ENCODE measurements around the gene RNF157. TPM values are rescaled to one million over a fixed set of nuclear protein-coding genes. Genes with fewer than 3 reads are reported as not detected.

The RNF157 gene
- total and polyA plus RNA-seq, 8 donors, result 0.79 to 11.1 (median 8.2) TPM

DNA sequence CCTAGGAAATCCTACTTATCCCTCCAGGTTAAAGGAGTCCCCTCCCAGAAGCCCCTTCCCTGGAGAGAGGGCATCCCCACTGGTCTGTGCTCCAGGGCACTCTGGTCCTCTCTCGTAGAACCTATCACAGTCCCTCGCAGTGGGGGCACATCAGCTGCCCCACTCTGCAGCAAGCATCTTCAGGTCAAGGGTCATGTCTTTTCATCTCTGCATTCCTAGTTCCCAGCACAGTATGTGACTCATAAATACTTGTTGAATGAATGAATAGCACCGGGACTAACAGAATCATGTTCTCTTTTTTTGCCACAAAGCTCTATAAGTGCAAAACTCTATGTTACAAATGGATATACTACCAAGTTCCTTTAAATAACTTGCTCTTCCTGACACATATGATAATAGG lies 36.0 kb downstream of the RNF157 start:
- DNase-seq (no peak), ATAC-seq (no peak)
- H3K4me3 ChIP-seq, result no peak overlapping the region
- peaks cover 0 to 12% of the 10 kb centered on the region in 2 donors for H3K4me1 ChIP-seq
- no peak overlapping the region for H3K27ac ChIP-seq
- intact Hi-C loops (cut with DNase I), result no loop called here
- TF ChIP-seq, protein P1, sequence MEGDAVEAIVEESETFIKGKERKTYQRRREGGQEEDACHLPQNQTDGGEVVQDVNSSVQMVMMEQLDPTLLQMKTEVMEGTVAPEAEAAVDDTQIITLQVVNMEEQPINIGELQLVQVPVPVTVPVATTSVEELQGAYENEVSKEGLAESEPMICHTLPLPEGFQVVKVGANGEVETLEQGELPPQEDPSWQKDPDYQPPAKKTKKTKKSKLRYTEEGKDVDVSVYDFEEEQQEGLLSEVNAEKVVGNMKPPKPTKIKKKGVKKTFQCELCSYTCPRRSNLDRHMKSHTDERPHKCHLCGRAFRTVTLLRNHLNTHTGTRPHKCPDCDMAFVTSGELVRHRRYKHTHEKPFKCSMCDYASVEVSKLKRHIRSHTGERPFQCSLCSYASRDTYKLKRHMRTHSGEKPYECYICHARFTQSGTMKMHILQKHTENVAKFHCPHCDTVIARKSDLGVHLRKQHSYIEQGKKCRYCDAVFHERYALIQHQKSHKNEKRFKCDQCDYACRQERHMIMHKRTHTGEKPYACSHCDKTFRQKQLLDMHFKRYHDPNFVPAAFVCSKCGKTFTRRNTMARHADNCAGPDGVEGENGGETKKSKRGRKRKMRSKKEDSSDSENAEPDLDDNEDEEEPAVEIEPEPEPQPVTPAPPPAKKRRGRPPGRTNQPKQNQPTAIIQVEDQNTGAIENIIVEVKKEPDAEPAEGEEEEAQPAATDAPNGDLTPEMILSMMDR (IDR thresholded peaks at IDR 0.05), result no peak
- H3K36me3 ChIP-seq, result no peaks in the 10 kb centered on the region
- H3K27me3 ChIP-seq, result no peaks in the 10 kb centered on the region
- H3K9me3 ChIP-seq, result no peaks in the 10 kb centered on the region

DNA sequence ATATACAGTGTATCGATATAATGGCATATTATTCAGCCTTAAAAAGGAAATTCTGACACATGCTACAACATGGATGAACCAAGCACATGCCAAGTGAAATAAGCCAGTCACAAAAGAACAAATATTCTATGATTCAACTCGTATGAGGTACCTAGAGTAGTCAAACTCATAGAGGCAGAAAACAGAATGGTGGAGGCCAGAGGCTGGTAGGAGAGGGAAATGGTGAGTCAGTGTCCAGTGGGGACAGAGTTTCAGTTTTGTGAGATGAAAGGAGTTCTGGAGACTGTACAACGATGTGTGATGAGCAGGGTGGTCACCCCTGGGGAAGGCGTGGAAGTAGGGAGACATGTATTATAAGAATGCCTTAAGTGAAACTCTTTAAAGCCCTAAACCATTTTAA lies 39.9 kb downstream of the RNF157 start:
- DNase-seq (no peak), ATAC-seq (no peak)
- H3K36me3 ChIP-seq, result no peaks in the 10 kb centered on the region
- H3K27me3 ChIP-seq, result no peaks in the 10 kb centered on the region
- H3K4me1 ChIP-seq, result peaks cover 0 to 12% of the 10 kb centered on the region in 2 donors
- no peak overlapping the region for H3K4me3 ChIP-seq
- no peak overlapping the region for H3K27ac ChIP-seq
- no peaks in the 10 kb centered on the region for H3K9me3 ChIP-seq
- intact Hi-C loops (cut with DNase I), result no loop called here
- TF ChIP-seq, protein P1 (IDR thresholded peaks at IDR 0.05), result no peak

GRCh38 chr17:76199469-76199868 lies 40.8 kb downstream of the RNF157 start:
- Histone ChIP-seq H3K4me1 (peaks cover 0 to 4% of the 10 kb centered on the region in 2 donors), H3K36me3 (no peaks in the 10 kb centered on the region), H3K27me3 (no peaks in the 10 kb centered on the region), H3K27ac (no peak overlapping the region), H3K4me3 (no peak overlapping the region), H3K9me3 (no peaks in the 10 kb centered on the region)
- TF ChIP-seq, protein P1 (IDR thresholded peaks at IDR 0.05), result no peak
- ATAC-seq, result no peak
- intact Hi-C loops (cut with DNase I), result no loop called here
- no peak for DNase-seq

DNA sequence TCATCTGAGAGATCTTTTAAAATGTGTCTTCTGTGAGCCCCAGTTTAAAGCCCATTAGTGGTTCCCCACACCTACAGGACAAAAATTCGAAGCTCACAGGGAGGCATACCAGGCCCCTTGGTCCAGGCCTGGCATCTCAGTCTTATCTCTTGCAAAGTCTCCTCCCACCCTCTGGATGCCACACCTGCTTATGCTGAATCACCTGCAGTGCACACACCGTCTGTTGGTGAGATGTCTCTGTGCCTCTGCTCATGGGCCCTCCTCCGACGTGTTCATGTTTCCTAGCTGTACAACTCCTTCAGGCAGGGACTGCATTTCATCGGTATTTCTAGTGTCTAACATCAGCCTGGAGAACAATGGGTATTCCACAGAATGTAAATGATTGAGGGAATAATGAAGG lies 41.6 kb downstream of the RNF157 start:
- intact Hi-C loops (cut with DNase I), result no loop called here
- ATAC-seq, result no peak
- Histone ChIP-seq H3K36me3 (no peaks in the 10 kb centered on the region), H3K27ac (no peak overlapping the region), H3K4me1 (peaks cover 0 to 4% of the 10 kb centered on the region in 2 donors), H3K9me3 (no peaks in the 10 kb centered on the region), H3K27me3 (no peaks in the 10 kb centered on the region), H3K4me3 (no peak overlapping the region)
- TF ChIP-seq, protein P1 (IDR thresholded peaks at IDR 0.05), result no peak
- DNase-seq, result no peak

DNA sequence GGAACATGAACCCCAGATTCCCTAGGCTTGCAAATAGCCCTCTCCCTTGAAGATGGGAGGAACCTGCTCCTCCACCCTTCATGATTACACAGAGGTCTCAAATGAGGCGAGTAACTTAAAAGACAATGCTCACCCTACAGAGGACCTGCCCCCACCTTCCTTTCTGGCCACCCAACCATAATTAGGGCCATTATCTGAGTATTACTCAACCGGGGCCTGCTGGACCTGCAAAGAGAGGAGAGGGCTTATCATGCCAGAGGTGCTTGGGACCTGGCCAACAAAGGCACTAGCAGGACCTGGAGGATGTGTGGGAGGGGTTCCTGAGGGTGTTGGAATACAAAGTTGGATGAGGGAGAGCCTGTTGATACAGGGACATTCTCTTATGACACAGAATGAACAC lies 42.4 kb downstream of the RNF157 start:
- H3K4me3 ChIP-seq, result no peak overlapping the region
- H3K36me3 ChIP-seq, result no peaks in the 10 kb centered on the region
- TF ChIP-seq, protein P1 (IDR thresholded peaks at IDR 0.05), result no peak
- DNase-seq (no peak), ATAC-seq (no peak)
- no peaks in the 10 kb centered on the region for H3K9me3 ChIP-seq
- intact Hi-C loops (cut with DNase I), result no loop called here
- no peaks in the 10 kb centered on the region for H3K27me3 ChIP-seq
- no peaks in the 10 kb centered on the region for H3K4me1 ChIP-seq
- H3K27ac ChIP-seq, result no peak overlapping the region
